Adrenal gland (tissue), 12 donors: ENCODE measurements around the gene SLC16A13. TPM values are rescaled to one million over a fixed set of nuclear protein-coding genes. Genes with fewer than 3 reads are reported as not detected.
A peak's percentile ranks its signal among the peaks of the same experiment; 100 is the strongest.

Experiments used
- DNase-seq, 7 donors: peaks; one replicate each; pipeline ENCODE4 v3.0.0-alpha.2; 2019 to 2020
- H3K27ac ChIP-seq, 5 donors: fragments of 200-600 bp; sonication (generic) in 4 of 5; 1 replicate in 3 of 5; 2 replicates in 2 of 5; pipeline versions ENCODE4 v1.5.1 to v1.8.0; 2016 to 2020; ENCODE audit warnings: mild to moderate bottlenecking in 1 of 5
- H3K27me3 ChIP-seq: fragments of 200-600 bp; 2 replicates; pipeline ENCODE4 v1.8.0; 2021
- H3K36me3 ChIP-seq, 2 donors: fragments of 200-600 bp; replicated peaks in 1 of 2; 1 replicate in 1 of 2; 2 replicates in 1 of 2; pipeline versions ENCODE4 v1.5.1 to v1.8.0; 2018 to 2022
- H3K4me1 ChIP-seq, 2 donors: fragments of 200-600 bp; replicated peaks in 1 of 2; 1 replicate in 1 of 2; 2 replicates in 1 of 2; pipeline versions ENCODE4 v1.5.1 to v1.8.0; 2018 to 2021
- H3K4me3 ChIP-seq, 4 donors: fragments of 200-600 bp; sonication (generic) in 3 of 4; one replicate each; pipeline ENCODE4 v1.5.1; 2016 to 2018
- H3K9me3 ChIP-seq, 3 donors: fragments of 200-600 bp; sonication (generic) in 1 of 3; replicated peaks in 1 of 3; 1 replicate in 2 of 3; 2 replicates in 1 of 3; pipeline versions ENCODE4 v1.5.1 to v1.8.0; 2016 to 2021
- CTCF ChIP-seq, 6 experiments: fragments of 450-650 bp in 4 of 6; fragments of 200-600 bp in 2 of 6; sonication (generic) in 1 of 6; IDR thresholded peaks; 1 replicate in 5 of 6; 2 replicates in 1 of 6; pipeline versions ENCODE4 v1.5.1 to v1.8.0; 2016 to 2021; ENCODE audit warnings: antibody characterized with exemption in 6 of 6, mild to moderate bottlenecking in 2 of 6, moderate library complexity in 1 of 6
- POLR2A ChIP-seq, 2 donors: fragments of 450-650 bp; IDR thresholded peaks; one replicate each; pipeline ENCODE4 v1.6.1; 2017; ENCODE audit warnings: antibody characterized with exemption in 2 of 2, mild to moderate bottlenecking in 2 of 2, moderate library complexity in 1 of 2
- WGBS, 4 donors: extraction: QIAGEN DNeasy Blood & Tissue Kit in 2 of 4; methylation state at CpG; one replicate each; pipeline versions ENCODE4 v1.1.5 to v1.1.7; 2013 to 2017; 5-methylcytosine and 5-hydroxymethylcytosine counted together
- intact Hi-C, 2 donors: fragments of 100-400 bp; cut with DNase I; formaldehyde crosslinking; loops; one replicate each; pipeline versions ENCODE4 v1.14.1 to v1.15.0; 2022 to 2023
- polyA plus RNA-seq, 3 donors: library from polyadenylated mRNA; stranded (reverse); fragments of 200-250 nt in 2 of 3; fragments of 350-450 nt in 1 of 3; fragmentation: Illumina TruSeq in 1 of 3; extraction: RNeasy Lipid Tissue Mini Kit (QIAGEN cat#74804) in 1 of 3; gene quantifications; one replicate each; pipeline ENCODE4 v1.2.3, GENCODE V29; 2013 to 2014
- total RNA-seq, 9 donors: library from RNA; depleted of rRNA in 4 of 9; stranded (reverse); fragments of >200 nt in 4 of 9; fragments of 120-200 nt in 1 of 9; fragmentation: NEBNext Ultra II Directional in 1 of 9; extraction: Animal tissue kit (Norgen Biotek cat#: 25700) in 1 of 9; gene quantifications; one replicate each; pipeline versions ENCODE4 v1.1.0 to v1.2.4, GENCODE V29; 2013 to 2023
- donor health status: healthy with polysubstance abuse.
- donor health status: Bipolar disorder and iron deficiency.
- donor health status: DM: yes; HTN: yes; CAD: no.
- donor health status: DM: no; HTN: no; CAD: no.
- donor health status: DM: no; HTN: no; CAD: no.
- donor health status: DM: yes; HTN: yes; CAD: no.

Gene SLC16A13
- total and polyA plus RNA-seq, 12 donors, result 0.84 to 3.2 (median 2.2) TPM

GRCh38 chr17:6997171-6997570, 38.6 kb upstream of the SLC16A13 start:
- intact Hi-C loops, result no loop called here
- Histone ChIP-seq H3K4me1 (peaks cover 0 to 8% of the 10 kb centered on the region in 2 donors), H3K4me3 (no peak overlapping the region), H3K9me3 (no peaks in the 10 kb centered on the region), H3K27me3 (no peaks in the 10 kb centered on the region), H3K36me3 (peaks cover 0 to 27% of the 10 kb centered on the region in 2 donors), H3K27ac (no peak overlapping the region)
- TF ChIP-seq POLR2A (IDR thresholded peaks at IDR 0.05) (no peak), CTCF (IDR thresholded peaks at IDR 0.05) (no peak)
- 82 to 96% (median 91%) methylated on average over 8 of the region's 8 CpGs for WGBS, 4 donors
- DNase-seq, result no peak

- Histone ChIP-seq H3K36me3 (peaks cover 0 to 38% of the 10 kb centered on the region in 2 donors), H3K27ac (no peak overlapping the region), H3K4me1 (peaks cover 0 to 8% of the 10 kb centered on the region in 2 donors), H3K9me3 (no peaks in the 10 kb centered on the region), H3K4me3 (no peak overlapping the region), H3K27me3 (no peaks in the 10 kb centered on the region)
- intact Hi-C loops, result no loop called here
- no peak for DNase-seq
- WGBS, 4 donors, result 77 to 89% (median 84%) methylated on average over 10 to 11 of the region's 11 CpGs
- TF ChIP-seq CTCF (IDR thresholded peaks at IDR 0.05), result no peak
- no peak for TF ChIP-seq POLR2A (IDR thresholded peaks at IDR 0.05)
These were observed 36.8 kb upstream of the SLC16A13 start for GRCh38 chr17:6998855-6999508.

GRCh38 chr17:7001318-7001961, 34.4 kb upstream of the SLC16A13 start:
- WGBS, 4 donors, result 69 to 76% (median 74%) methylated on average over 10 of the region's 10 CpGs
- Histone ChIP-seq H3K4me3 (no peak overlapping the region), H3K9me3 (no peaks in the 10 kb centered on the region), H3K27ac (no peak overlapping the region), H3K27me3 (no peaks in the 10 kb centered on the region), H3K36me3 (peaks cover 0 to 38% of the 10 kb centered on the region in 2 donors), H3K4me1 (no peaks in the 10 kb centered on the region)
- intact Hi-C loops, result loop anchor here (10.0 kb wide), 1 partner anchor 337 kb away; no protein-coding TSS in a partner anchor
- DNase-seq, result peak in 2 of 7 donors; percentile 45 to 67
- TF ChIP-seq POLR2A (IDR thresholded peaks at IDR 0.05), result no peak
- TF ChIP-seq CTCF (IDR thresholded peaks at IDR 0.05), result peak in 5 of 6 experiments; percentile 26 to 41 (median 37)

- intact Hi-C loops, result loop anchor here (10.0 kb wide), 1 partner anchor 338 kb away; no protein-coding TSS in a partner anchor
- peaks cover 0 to 38% of the 10 kb centered on the region in 2 donors for H3K36me3 ChIP-seq
- TF ChIP-seq CTCF (IDR thresholded peaks at IDR 0.05), result no peak
- no peak for TF ChIP-seq POLR2A (IDR thresholded peaks at IDR 0.05)
- no peaks in the 10 kb centered on the region for H3K9me3 ChIP-seq
- no peak overlapping the region for H3K27ac ChIP-seq
- DNase-seq, result no peak
- WGBS, 4 donors, result 91 to 94% (median 93%) methylated on average over 6 of the region's 6 CpGs
- no peak overlapping the region for H3K4me3 ChIP-seq
- no peaks in the 10 kb centered on the region for H3K4me1 ChIP-seq
- no peaks in the 10 kb centered on the region for H3K27me3 ChIP-seq
These were observed 33.3 kb upstream of the SLC16A13 start for GRCh38 chr17:7002288-7003047.
